Stimulated activated CD8-positive, alpha-beta memory T cell treated with anti-CD3 and anti-CD28 coated beads, Interleukin-15, amount 100 ng/mL, for 24 hours (primary cell): ENCODE measurements around the gene THSD4.
"Not testable (repeated sequence)": the region's sequence is repeated elsewhere in the genome, so short reads cannot be mapped to it uniquely, and the experiment has no call there.

Source experiments
- DNase-seq: peaks from one replicate; pipeline ENCODE4 v3.0.0-alpha.2; 2020; ENCODE audit warnings: low read depth

Gene THSD4

GRCh38 chr15:71124937-71125790 lies 9.9 kb downstream of the THSD4 start:
- DNase-seq, result no peak

DNA sequence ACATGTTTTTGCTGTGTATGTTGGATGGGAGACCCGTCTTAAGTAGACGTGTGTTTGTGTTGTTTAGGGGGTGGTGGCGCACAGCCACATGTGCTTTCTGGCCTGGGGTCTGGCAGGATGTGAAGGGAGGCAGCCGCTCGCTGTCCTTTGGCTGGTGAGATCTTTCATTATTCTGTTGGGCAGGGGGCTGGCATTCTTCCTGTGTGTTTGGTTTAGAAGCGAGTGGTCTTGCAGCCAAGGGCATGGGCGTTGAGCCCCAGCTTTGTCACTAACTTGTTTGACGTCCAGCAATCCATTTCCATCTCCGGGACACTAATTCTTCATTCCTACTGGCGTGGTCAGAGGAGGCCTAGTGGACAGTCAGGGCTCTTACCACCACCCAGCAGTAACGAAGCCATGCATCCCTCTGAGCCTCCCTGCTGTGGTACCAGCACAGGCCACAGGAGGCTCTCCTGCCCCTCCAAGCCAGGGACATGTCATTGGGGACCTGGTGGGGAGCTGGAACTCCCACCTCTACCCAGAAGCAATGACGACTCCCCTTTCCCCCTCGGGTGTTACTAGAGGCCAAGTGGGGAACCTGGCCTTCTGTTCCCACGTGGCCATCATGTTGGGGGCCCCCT lies 10.7 kb downstream of the THSD4 start:
- DNase-seq, result no peak

DNA sequence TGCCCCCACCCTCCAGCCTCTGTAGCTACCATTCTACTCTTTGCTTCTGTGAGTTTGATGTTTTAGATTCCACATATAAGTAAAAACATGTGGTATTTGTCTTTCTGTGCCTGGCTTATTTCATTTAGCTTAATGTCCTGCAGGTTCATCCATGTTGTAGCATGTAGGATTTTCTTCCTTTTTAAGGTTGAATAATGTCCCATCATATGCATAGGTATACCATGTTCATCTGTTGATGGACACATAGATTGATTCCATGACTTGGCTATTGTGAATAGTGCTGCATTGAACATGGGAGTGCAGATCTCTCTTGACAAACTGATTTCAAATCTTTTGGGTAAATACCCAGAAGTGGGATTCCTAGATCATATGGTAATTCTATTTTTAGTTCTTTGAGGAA lies 11.8 kb downstream of the THSD4 start:
- DNase-seq, result no peak

- DNase-seq, result not testable (repeated sequence)
Observed at GRCh38 chr15:71128159-71128558, 12.9 kb downstream of the THSD4 start.

DNA sequence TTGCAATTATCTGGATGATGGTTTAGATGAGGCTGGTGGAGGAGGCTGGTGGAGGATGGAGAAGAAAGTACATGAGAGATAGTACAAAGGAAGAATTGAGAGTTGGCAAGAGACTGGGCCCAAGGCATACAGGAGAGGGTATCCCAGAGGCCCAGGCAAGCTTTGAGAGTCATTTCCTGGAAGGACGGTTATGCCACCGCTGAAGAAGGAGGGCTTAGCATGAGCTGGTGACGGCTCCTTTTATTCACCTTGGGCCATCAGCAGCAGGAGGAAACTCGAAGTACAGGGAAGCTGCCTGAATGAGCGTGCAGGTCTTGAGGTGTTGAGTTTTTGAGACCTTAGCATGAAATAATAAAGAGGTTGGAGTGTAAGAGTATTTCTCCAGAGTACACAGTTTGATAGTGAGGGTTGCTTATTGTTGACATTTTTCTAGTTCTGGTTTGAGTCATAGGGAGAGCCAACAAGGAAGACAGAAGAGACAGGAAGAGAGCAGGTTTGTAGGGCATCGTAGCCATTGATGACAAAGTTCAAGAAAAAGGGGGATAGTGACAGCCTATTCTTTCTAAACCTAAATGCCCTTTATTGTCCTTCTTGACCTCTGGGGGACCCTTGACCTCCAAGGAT lies 13.8 kb downstream of the THSD4 start:
- DNase-seq, result no peak

GRCh38 chr15:71129669-71130068 lies 14.4 kb downstream of the THSD4 start:
- no peak for DNase-seq

DNA sequence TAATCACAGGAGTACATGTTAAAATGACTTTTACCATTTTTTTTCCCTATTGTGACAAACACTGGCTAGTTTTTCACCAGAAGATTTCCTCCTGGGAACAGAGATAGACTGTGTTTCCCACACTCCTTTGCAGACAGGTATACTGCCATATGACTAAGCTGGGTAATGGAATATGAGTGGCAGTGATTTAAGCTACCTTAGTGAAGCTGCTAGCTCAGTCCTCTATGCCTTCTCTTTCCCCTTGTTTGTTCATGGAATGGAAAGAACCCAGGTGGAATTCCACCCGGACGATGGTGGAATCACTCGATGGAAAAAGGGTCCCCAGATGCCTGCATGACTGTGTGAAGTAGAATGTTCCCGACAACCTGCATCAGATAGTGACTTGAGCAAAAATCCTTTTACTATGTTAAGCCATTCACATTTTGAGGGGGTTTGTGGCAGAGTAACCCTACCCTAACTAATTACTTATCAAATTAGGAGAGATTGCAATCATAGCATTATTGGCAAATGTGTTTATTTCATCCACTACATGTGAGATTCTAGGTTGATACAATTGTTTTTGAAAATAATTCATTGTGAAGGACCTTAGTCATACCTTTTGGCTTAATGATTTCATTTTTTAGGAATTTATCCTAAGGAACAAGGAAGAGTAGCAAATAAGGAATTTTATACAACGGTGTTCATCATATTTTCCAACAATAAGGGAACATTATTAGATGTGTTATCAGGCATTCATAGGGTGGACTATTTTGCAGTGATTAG lies 16.5 kb downstream of the THSD4 start:
- no peak for DNase-seq

- no peak for DNase-seq
Observed at GRCh38 chr15:71133747-71134472, 18.6 kb downstream of the THSD4 start.

DNA sequence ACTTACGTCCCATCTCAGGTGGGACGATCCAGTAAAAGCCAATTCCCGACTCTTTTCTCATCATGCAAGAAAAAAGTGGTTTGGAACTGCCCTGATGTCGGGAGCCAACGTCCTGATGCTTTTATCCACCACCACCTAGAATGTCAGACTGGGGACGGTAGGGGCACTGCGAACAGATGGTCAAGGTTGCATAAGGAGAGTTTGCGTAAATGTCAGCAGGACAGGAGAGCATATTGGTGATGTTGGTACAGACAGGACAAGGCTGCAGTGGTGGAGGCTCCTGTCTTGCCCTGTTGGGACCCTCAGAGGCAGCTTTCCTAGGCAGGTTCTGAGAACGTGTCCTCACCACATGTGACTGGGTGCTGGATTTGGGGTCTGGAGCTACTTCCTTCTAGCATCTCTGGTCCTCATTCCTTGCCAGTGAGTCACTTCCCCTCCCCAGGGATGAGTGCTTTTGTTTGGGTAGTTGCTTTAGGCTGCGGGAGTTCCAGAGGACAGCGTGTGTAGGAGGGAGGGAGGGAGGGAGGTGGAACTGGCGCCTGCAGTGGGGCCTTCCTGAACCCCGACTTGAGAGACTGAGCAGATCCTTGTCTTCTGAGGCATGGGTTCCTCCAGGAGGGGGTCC lies 21.0 kb downstream of the THSD4 start:
- DNase-seq, result no peak

DNA sequence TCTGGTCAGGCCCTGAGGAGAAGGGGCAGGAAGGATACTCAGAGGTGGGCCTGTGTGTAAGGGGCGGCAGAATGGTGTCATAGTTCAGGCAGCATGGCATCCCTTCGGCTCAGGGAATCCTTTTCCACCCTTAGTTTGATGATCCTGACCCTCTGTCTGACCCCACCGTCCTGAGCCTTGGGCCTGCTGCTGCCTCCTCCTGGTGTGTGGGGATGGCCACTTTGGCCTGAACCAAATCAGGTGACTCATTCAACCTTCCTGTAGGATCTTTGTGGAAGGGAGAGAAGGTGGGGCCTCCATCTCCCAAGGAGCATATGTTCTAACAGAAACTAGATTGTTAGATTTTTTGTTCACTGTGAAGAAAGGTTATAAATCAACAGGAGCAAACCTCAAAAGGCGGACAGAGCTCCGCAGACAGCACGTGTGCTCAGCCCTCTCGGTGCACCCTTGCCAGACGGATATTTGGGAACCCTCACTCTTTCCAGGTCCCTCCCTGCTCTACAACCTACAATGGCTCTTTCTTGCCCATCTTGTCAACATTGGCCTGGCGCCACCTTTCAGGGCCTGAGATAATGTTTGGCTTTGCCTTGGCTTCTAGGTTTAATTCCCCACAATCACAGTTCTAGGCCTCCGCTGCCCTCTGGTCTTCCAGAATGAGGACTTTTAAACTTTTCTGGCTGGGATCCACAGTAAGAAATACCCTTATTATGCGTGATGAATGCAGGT lies 21.7 kb downstream of the THSD4 start:
- DNase-seq, result no peak

DNA sequence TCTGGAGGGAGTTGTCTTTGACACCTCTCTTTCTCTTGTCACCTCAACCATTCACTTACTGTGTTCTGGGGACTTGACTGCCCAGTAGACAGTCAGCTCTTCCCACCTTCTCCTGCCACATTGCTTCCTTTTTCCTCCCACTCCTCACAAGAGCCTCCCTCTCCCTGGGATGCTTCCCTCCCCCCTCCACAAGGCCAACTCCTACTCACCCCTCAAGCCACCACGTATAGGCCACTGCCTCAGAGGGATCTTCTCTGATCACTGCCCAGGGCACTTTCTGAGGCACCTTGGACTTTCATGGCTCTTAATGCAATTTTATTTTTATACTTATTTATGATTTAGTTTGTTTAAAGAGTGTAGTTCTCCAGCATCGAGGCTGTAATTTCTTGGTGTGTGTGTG lies 23.2 kb downstream of the THSD4 start:
- DNase-seq, result no peak

GRCh38 chr15:71139241-71139640 lies 24.0 kb downstream of the THSD4 start:
- no peak for DNase-seq

- no peak for DNase-seq
Observed at GRCh38 chr15:71141572-71141971, 26.3 kb downstream of the THSD4 start.

GRCh38 chr15:71142780-71143179 lies 27.5 kb downstream of the THSD4 start:
- no peak for DNase-seq

GRCh38 chr15:71143373-71144310 lies 28.4 kb downstream of the THSD4 start:
- DNase-seq, result no peak

GRCh38 chr15:71145648-71146047 lies 30.4 kb downstream of the THSD4 start:
- no peak for DNase-seq

- DNase-seq, result no peak
Observed at GRCh38 chr15:71146580-71146982, 31.3 kb downstream of the THSD4 start.

DNA sequence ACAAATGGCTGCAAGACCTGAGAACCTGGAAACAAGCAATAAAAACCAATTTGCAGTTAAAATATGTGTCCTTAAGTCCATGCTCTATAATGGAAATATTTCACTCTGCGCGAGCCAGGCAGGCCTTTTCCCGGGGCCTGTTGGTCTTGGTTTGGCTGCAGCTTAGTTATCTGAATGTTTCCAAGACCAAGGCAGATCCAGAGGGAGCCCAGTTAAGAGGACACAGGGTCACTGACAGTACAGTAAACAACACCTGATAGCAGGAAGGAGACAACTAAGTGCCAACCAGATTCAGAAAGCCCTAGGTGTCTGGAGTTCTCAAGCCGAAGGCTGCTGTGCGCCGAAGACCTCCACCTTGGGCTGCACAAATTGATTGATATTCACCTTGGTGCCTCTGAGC lies 32.8 kb downstream of the THSD4 start:
- DNase-seq, result no peak
